Activated CD4-positive, CD25-positive, alpha-beta regulatory T cell treated with anti-CD3 and anti-CD28 coated beads, Interleukin-2, amount 50 U/mL, for 72 hours (primary cell): ENCODE results near the gene IL1RAPL2.
"Not testable (repeated sequence)": the region's sequence is repeated elsewhere in the genome, so short reads cannot be mapped to it uniquely, and the experiment has no call there.

Experiments used
- DNase-seq: peaks from one replicate; pipeline ENCODE4 v3.0.0; 2021

IL1RAPL2 gene

GRCh38 chrX:105645667-105646357 is 1079.8 kb downstream of the IL1RAPL2 start:
- no peak for DNase-seq

DNA sequence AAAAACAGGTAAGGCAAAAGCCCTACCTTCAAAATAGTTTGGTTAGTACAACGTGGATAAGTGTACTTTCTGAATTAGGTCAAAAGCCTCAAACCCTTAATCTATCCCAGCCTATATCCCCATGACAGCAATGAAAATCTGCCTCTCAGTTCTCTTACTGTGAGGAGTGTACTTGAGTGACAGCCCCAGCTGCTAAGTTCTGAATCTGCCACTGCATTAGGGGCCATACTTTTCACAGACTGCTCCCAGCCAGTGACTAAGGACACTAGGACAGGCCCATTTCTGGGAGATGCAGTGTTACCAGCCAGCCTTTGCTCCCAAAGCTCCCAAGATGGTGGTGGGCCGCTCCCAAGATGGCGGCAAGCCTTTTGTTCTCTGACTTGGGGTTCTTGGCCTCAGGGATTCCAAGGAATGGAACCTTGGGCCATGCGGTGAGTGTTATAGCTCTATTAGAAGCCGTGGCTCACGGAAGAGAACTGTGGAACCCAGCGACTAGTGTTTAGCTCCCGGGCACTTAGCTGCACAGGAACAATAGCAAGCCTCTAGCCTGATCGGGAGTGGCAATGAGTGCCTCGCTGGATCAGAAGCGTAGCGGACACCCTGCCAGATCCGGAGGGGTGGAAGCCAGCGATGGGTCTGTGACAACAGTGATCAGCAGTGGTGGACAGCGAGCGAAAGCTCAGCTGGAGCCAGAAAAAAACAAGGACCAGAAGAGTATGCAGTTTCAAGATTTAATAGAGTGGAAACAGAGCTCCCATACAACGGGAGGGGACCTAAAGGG is 1080.8 kb downstream of the IL1RAPL2 start:
- DNase-seq, result no peak

DNA sequence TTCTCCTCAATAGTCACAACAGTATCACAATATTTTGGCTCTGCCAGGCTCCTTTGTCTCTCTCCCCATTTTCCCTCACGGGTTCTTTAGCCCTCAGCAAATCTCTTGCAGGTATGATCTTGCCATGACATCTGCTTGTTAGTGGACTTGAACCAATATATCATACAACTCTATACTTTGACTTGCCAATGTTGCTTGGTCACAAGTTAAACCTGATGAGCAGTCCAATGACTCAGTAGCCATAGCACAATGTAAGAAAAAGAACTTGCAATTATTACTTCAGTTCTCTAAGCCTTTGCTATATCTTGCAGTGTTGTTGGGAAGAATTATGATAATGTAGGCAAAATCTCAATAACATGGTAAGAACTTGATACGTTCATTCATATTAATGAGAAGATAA is 1081.8 kb downstream of the IL1RAPL2 start:
- no peak for DNase-seq

DNA sequence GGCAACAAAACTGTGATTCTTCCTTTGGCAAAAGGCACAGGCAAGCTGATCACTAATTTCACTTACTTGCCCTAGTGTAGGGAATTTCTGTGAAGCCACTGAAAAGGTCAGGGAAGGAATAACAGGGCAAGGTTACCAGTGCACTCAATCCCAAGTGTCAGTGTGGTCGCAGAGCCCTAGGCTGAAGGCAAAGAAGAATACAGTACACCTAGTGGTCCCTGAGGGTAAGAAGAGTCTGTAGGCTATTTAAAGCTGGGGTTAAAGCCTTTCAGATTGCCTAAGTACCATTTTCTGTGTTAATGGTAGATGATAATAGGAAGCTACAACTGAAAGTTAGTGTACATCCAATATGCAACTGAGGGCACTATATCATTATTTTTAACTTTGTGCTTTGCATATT is 1082.7 kb downstream of the IL1RAPL2 start:
- no peak for DNase-seq

GRCh38 chrX:105650577-105650976 is 1084.6 kb downstream of the IL1RAPL2 start:
- no peak for DNase-seq

DNA sequence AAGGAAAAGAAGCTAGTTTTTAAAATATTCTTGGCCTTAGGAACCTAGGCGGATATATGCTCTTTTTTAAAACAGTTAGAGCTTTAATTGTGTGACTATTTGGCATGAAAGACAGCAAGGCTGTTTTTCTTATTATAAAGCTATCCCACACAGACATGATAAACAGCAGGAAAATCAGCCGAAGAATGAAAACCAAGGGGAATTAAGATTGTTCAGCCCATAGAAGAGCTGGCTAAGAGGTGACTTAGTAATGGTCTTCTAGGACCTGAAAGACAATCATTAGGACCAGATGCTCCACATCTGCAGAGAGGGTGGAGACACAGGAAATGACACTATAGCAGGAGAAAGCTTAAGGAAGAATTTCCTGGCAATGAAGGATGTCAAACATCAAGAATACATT is 1085.0 kb downstream of the IL1RAPL2 start:
- DNase-seq, result no peak

- no peak for DNase-seq
Observed at GRCh38 chrX:105653891-105654290, 1087.9 kb downstream of the IL1RAPL2 start.

DNA sequence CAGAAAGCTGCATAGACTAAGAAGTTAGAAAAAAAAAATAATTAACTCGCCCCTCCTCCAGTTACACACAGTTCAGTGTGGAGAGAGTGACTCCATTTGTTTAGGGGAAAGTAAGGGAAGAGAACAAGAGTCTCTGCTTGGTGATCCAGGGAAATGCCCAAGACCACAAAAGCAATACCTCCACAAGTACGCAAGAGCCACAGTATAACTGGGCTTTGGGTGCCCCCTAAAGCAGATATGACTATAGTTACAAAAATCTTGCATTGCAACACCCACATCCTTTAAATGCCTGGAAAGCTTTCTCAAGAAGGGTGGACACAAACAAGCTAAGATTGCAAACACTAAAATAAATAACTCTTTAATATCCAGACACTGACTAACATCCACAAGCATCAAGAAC is 1092.1 kb downstream of the IL1RAPL2 start:
- DNase-seq, result no peak

DNA sequence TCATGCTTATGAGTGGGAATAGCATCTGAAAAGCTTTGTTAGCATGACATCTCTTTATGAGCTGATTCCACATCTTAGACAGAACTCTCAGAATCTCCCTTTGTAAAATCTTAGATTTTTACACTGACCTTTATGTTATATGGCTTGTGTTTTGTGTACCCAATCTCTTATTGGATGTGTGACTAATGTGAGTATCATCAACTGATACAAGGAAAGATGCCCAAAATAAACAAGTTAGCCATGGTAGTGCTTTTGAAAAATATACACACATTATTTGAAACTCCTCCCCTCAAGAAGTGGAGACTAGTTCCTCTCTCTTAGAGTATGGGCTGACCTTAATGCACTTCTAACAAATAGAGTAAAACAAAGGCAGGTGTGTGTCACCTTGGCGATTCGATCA is 1096.2 kb downstream of the IL1RAPL2 start:
- DNase-seq, result no peak

DNA sequence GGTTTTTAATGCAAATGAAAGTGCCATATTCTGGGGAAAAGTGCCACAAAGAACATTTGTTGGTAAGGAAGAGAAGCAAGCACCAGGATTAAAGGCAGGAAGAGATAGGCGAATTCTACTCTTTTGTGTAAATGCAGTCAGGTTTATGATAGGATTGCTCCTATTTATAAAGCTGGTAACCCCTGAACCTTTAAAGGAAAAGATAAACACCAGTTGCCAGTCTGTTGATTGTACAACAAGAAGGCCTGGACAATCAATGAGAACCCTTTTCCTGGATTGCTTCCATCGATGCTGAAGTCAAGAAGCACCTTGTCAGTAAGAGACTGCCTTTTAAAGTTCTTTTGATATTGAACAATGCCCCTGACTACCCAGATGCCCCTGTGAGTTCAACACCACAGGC is 1098.2 kb downstream of the IL1RAPL2 start:
- DNase-seq, result no peak

GRCh38 chrX:105684288-105684687 is 1118.3 kb downstream of the IL1RAPL2 start:
- DNase-seq, result not testable (repeated sequence)

DNA sequence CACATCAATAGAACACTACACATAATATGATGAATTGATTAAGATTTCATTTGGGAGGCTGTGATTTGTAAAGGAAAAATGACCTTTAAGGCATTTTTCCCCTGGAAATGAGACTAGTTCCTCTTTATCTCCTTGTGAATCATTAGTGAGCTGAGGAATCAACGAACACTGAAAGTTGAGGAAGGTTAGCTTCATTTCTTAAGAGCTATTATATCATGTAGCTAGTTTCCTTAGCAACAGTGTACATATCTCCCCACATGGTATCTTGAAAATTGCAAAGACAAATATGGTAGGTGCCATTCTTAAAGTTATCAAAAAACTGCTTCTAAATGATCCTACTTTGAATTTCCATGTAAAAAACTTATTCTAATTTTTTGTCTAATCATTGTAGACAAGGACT is 1128.8 kb downstream of the IL1RAPL2 start:
- no peak for DNase-seq

DNA sequence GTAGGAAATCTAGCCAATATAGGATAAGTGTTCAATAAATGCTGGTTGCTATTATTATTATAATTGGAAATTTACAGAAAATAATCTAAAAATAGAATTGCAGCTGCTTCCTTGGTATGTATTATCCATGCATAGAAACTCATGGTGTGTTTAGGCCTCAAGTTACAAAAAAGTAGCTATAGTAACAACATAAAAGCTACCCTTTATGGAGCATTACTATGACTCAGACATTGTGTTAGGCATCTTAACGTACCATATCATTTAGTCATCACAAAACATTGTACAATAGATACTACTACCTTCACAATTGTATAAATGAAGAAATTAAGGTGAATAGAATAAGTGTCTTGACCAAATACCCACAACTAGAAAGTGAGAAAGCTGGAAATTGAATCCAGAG is 1129.5 kb downstream of the IL1RAPL2 start:
- DNase-seq, result no peak

DNA sequence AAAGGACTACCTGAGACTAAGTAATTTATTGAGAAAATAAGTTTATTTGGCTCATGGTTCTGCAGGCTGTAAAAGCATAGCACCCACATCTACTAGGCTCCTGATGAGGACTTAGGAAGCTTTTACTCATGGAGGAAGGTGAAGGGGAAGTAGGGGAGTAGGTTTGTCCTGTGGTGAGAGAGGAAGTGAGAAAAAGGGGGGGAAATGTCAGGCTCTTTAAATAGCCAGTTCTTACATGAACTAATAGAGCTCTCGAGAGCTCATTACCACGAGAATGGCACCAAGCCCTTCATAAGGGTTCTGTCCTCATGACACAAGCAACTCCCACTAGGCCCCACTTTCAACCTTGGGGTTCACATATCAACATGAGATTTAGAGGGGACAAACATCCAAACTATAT is 1130.9 kb downstream of the IL1RAPL2 start:
- no peak for DNase-seq

- no peak for DNase-seq
Observed at GRCh38 chrX:105697984-105698781, 1132.2 kb downstream of the IL1RAPL2 start.

DNA sequence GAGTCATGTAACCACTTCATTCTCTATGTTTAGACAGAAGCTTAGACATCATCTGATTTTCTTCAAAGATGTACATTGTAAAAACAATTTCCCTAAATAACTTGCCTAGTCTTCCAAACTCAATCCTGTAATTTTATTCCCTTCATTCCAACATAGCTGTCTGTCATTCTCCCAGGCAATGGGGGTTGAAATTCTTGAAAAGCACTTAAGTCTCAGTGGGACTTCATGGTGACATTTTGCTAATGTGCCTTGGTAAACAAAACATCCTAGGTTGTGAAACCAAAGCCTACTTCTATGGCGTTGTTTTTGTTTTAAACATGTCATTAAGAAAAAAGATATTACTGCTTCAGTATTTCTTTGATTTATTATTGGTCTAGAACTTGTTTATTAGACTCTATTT is 1134.3 kb downstream of the IL1RAPL2 start:
- no peak for DNase-seq

DNA sequence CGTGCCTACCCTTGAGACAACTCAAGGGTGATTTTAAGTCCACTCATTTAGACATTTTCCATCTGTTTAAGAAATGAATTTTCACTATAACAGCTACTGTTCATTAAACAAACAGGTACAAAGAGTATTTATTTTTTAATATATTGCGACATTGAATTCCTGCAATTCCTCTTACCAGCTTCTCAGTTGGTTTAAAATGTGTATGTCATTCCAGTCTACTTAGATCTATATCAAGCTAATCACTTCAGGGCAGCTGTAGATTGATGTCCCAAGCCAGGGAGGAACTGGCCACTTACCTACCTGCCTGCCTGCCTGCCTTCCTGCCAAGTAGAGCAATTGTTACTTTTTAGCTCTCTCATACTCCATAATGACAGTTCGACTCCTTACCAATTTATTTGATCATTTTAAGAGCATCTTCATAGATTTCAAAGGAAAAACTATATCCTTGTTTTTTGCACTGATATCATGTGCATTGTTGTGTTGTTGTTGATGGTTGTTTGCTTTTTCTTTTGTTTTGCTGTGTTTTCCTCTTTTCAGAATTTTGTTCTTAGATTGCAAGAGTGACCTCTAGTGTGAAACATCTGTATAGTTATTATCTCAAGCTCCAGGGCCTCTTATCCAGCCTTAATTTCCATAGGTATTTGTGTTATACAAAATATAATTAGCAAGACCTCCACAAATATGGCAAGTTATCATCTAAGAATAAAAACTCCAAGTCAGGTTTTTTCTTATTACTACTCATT is 1135.5 kb downstream of the IL1RAPL2 start:
- DNase-seq, result no peak

DNA sequence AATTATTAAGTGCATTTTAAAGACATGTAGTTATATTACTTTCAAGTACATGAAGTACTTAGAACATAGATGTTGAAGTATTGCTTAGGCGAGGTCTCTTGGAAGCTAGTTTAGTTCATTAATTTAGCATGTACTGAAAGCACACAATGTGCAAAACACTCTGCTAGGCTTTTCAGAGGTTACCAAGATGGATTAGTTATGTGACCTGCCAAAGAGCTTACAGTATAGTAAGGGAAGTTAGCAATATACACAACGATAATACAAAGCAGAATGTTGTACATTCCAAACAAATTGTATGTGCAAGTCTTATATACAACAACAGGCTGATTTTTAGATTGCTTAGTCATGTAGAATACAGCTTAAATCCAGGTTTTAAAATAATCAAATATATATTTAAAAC is 1137.9 kb downstream of the IL1RAPL2 start:
- no peak for DNase-seq

DNA sequence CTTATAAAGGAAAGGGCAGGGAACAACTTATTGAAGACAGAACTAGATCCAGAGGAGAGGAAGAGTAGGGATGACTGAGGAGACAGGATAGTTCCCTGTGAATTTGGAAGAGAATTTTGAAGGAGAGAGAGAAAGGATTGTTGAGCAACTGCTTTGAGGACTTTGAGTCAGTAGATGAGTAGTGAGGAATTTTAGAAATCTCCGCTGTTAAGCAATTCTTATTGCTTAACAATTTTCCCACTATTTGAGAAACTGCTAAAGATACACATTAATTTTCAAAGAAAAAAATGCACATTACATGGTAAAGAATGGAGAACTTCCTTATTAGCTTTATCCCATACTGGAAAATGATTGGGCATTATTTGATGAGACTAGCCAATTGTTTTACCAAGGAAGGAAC is 1140.0 kb downstream of the IL1RAPL2 start:
- no peak for DNase-seq

DNA sequence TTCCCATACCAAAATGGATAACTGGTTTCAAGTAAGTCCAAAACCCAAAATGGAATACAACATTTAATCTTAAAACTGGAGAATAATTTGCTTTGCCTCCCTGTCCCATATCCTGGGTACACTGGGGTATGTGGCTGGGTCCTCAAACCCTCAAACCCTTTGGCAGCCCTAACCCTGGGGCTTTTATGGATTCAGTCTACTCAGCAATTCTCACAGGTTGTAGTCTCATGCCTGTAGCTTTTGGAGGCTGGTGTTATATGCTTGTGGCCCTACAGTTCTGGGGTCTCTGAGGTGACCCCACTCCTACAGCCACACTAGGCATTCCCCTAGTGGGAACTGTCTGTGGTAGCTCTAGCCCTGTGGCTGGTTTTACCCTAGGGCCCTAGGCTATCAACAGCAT is 1145.8 kb downstream of the IL1RAPL2 start:
- no peak for DNase-seq

- no peak for DNase-seq
Observed at GRCh38 chrX:105715746-105716145, 1149.7 kb downstream of the IL1RAPL2 start.

DNA sequence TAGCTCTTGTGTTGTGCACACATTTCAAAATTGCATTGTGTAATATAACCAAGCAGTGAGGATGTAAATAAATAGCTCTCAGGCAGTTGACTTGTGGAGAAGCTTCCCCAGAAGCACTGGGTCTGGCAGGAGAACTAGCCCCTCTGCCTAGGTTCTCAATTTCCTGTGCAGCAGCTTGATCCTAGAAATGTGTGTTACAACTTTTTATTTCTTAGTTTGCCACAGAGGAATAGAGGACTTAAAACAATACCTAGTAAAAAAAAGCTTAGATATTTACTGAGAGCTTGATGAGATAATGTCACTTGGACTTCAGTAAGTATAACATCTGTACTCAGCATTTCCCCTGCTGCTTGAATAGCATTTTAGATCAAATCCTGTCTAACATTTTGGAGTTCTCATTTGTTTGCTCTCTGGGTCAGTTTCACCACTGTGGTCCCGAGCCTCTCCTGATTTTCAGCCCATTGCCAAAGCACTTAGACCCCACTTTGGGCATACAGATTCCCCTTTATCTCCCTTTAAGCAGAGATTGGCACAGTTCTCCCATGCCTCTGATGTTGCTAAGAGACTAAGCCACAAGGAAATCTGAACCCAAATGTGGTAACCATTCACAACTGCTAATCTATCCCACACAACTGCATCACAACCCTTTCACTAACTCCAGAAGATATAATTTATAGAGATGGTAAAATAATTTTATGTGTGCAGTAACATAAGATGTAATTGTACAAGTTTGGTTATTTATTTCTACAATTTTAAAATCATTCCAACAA is 1158.2 kb downstream of the IL1RAPL2 start:
- no peak for DNase-seq
